ENCODE data around the gene PPP6R1. TPM values are rescaled to one million over a fixed set of nuclear protein-coding genes. Genes with fewer than 3 reads are reported as not detected.
A peak's percentile ranks its signal among the peaks of the same experiment; 100 is the strongest.

PPP6R1 gene
- total and polyA plus RNA-seq, 2 of the 13 experiments (the other 11 are each of a cell fraction or from before 2014, with no cell fraction given), result 25.8 to 54.0 TPM

DNA sequence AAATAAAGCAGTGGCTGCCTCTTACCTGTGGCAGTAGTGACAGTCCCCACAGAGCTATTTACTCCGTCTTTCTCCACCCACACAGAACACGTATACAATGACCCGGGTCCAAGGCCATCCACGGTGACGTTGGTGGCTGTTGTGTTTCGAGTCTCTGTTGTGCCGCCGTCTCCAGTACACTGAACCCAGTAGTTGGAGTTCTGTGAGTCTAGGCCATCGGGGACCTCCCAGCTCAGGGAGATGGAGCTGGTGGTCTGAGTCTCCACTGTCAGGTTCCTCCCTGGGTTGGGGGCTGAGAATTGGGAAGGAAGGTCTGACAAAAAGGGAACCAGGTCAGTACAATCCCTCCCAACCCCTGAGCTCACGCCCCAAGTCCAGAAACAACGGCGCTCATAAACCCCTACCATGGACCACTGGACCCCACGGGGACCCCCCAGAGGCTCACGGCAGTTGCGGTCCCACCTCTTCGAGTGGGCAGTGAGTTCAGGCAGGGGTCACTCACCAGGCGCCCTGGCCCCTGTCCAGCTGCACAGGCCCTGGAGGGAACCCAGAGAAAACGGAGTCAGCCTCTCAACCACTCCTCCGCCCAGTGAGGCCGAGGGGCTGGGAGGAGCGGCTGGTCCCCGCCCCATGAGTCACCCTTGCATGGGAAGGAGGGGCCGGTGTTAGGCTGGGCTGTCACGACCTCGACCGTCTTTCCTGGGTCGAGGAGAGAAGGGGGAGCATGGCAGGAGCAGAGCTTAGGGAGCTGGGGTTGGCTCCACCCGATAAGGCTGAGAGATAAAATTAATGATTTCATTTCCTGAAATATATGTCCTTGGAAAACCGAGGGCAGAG is 51.9 kb downstream of the PPP6R1 start (continued):
- no peak for TF ChIP-seq ZNF773 (CRISPR knock-in tag; IDR thresholded peaks at IDR 0.05; ENCODE audit: borderline replicate concordance)
- TF ChIP-seq, protein P1, sequence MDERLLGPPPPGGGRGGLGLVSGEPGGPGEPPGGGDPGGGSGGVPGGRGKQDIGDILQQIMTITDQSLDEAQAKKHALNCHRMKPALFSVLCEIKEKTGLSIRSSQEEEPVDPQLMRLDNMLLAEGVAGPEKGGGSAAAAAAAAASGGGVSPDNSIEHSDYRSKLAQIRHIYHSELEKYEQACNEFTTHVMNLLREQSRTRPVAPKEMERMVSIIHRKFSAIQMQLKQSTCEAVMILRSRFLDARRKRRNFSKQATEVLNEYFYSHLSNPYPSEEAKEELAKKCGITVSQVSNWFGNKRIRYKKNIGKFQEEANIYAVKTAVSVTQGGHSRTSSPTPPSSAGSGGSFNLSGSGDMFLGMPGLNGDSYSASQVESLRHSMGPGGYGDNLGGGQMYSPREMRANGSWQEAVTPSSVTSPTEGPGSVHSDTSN (CRISPR knock-in tag; IDR thresholded peaks at IDR 0.05), result no peak
- TF ChIP-seq HCFC1 (IDR thresholded peaks at IDR 0.05; ENCODE audit: low read depth, low read length), result no peak
- TF ChIP-seq, protein P2, sequence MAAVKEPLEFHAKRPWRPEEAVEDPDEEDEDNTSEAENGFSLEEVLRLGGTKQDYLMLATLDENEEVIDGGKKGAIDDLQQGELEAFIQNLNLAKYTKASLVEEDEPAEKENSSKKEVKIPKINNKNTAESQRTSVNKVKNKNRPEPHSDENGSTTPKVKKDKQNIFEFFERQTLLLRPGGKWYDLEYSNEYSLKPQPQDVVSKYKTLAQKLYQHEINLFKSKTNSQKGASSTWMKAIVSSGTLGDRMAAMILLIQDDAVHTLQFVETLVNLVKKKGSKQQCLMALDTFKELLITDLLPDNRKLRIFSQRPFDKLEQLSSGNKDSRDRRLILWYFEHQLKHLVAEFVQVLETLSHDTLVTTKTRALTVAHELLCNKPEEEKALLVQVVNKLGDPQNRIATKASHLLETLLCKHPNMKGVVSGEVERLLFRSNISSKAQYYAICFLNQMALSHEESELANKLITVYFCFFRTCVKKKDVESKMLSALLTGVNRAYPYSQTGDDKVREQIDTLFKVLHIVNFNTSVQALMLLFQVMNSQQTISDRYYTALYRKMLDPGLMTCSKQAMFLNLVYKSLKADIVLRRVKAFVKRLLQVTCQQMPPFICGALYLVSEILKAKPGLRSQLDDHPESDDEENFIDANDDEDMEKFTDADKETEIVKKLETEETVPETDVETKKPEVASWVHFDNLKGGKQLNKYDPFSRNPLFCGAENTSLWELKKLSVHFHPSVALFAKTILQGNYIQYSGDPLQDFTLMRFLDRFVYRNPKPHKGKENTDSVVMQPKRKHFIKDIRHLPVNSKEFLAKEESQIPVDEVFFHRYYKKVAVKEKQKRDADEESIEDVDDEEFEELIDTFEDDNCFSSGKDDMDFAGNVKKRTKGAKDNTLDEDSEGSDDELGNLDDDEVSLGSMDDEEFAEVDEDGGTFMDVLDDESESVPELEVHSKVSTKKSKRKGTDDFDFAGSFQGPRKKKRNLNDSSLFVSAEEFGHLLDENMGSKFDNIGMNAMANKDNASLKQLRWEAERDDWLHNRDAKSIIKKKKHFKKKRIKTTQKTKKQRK (IDR thresholded peaks at IDR 0.05; ENCODE audit: low read length), result no peak
- no peak for TF ChIP-seq ZNF563 (CRISPR knock-in tag; IDR thresholded peaks at IDR 0.05)
- TF ChIP-seq, protein P3, sequence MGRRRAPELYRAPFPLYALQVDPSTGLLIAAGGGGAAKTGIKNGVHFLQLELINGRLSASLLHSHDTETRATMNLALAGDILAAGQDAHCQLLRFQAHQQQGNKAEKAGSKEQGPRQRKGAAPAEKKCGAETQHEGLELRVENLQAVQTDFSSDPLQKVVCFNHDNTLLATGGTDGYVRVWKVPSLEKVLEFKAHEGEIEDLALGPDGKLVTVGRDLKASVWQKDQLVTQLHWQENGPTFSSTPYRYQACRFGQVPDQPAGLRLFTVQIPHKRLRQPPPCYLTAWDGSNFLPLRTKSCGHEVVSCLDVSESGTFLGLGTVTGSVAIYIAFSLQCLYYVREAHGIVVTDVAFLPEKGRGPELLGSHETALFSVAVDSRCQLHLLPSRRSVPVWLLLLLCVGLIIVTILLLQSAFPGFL (CRISPR knock-in tag; IDR thresholded peaks at IDR 0.05), result no peak
- TF ChIP-seq, protein P4, sequence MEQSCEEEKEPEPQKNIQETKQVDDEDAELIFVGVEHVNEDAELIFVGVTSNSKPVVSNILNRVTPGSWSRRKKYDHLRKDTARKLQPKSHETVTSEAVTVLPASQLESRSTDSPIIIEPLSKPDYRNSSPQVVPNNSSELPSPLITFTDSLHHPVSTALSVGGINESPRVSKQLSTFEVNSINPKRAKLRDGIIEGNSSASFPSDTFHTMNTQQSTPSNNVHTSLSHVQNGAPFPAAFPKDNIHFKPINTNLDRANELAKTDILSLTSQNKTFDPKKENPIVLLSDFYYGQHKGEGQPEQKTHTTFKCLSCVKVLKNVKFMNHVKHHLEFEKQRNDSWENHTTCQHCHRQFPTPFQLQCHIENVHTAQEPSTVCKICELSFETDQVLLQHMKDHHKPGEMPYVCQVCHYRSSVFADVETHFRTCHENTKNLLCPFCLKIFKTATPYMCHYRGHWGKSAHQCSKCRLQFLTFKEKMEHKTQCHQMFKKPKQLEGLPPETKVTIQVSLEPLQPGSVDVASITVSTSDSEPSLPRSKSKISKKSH (CRISPR knock-in tag; IDR thresholded peaks at IDR 0.05; ENCODE audit: borderline replicate concordance), result no peak
- TF ChIP-seq SOX13 (IDR thresholded peaks at IDR 0.05), result 0 out of 2 replicates have a peak, but pooled peaks have one; percentile 15
- TF ChIP-seq SOX13 (CRISPR knock-in tag; conservative IDR thresholded peaks at IDR 0.05 in 1 of 2, IDR thresholded peaks at IDR 0.05 in 1 of 2), result peak; percentile 34 to 85; a peak in 2 of 4 replicates
- TF ChIP-seq TCF7 (IDR thresholded peaks at IDR 0.05; ENCODE audit: low read depth), result peak; percentile 77
- peak; percentile 66; the same call in 1 of the 2 replicates for TF ChIP-seq YEATS4 (CRISPR knock-in tag; IDR thresholded peaks at IDR 0.05; ENCODE audit: borderline replicate concordance)
- TF ChIP-seq, protein P5, sequence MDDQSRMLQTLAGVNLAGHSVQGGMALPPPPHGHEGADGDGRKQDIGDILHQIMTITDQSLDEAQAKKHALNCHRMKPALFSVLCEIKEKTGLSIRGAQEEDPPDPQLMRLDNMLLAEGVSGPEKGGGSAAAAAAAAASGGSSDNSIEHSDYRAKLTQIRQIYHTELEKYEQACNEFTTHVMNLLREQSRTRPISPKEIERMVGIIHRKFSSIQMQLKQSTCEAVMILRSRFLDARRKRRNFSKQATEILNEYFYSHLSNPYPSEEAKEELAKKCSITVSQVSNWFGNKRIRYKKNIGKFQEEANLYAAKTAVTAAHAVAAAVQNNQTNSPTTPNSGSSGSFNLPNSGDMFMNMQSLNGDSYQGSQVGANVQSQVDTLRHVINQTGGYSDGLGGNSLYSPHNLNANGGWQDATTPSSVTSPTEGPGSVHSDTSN (CRISPR knock-in tag; IDR thresholded peaks at IDR 0.05; ENCODE audit: borderline replicate concordance), result no peak
- TF ChIP-seq, protein P6, sequence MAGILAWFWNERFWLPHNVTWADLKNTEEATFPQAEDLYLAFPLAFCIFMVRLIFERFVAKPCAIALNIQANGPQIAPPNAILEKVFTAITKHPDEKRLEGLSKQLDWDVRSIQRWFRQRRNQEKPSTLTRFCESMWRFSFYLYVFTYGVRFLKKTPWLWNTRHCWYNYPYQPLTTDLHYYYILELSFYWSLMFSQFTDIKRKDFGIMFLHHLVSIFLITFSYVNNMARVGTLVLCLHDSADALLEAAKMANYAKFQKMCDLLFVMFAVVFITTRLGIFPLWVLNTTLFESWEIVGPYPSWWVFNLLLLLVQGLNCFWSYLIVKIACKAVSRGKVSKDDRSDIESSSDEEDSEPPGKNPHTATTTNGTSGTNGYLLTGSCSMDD (CRISPR knock-in tag; IDR thresholded peaks at IDR 0.05), result no peak
- peak; percentile 82 for TF ChIP-seq HDAC1 (CRISPR knock-in tag; IDR thresholded peaks at IDR 0.05)
- no peak for TF ChIP-seq MIER3 (CRISPR knock-in tag; IDR thresholded peaks at IDR 0.05; ENCODE audit: borderline replicate concordance)
- TF ChIP-seq SALL2 (CRISPR knock-in tag; IDR thresholded peaks at IDR 0.05), result peak; percentile 87; the same call in 1 of the 2 replicates
- no peak for TF ChIP-seq SNAPC2 (CRISPR knock-in tag; IDR thresholded peaks at IDR 0.05)
- no peak for TF ChIP-seq ZNF207 (IDR thresholded peaks at IDR 0.05; ENCODE audit: borderline replicate concordance)
- peak; percentile 50; the same call in 1 of the 2 replicates for TF ChIP-seq ZNF557 (CRISPR knock-in tag; IDR thresholded peaks at IDR 0.05)
- no peak for TF ChIP-seq ZNF383 (CRISPR knock-in tag; IDR thresholded peaks at IDR 0.05; ENCODE audit: borderline replicate concordance)
